Measurements from ENCODE around the gene SLC38A8.

DNA sequence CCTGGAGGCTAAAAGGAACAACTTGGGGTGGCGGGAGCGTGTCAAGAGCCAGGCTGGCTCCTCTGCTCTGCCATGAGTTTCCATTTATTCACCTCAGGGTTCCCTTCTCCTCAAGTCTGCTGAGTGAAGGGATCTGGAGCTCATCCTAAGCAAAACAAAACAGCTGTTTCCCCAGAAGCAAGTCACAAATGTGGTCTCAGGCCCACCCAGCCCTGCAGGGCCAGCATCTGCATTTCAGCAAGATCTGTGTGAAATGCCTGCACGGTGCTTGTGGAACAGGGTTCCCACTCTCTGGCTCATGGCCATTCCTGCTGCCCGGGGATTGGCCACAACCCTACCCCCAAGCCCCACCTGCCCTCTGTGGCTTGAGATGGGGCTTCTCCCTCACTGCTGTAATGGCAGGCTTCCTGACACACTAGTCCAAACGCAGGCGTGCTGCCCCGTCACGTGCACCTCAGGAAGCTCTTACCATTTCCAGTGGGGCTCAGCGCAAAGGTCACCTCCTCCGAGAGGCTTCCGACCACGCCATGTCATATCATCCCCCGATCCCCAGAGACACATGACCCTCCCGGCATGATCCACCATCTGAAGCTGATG is 2.3 kb downstream of the SLC38A8 start:
- TF ChIP-seq EP300 (IDR thresholded peaks at IDR 0.05; ENCODE audit: low read depth) (no peak), POLR2A (IDR thresholded peaks at IDR 0.05) (no peak), POLR2AphosphoS5 (IDR thresholded peaks at IDR 0.05) (no peak)
- TF ChIP-seq, protein P1, sequence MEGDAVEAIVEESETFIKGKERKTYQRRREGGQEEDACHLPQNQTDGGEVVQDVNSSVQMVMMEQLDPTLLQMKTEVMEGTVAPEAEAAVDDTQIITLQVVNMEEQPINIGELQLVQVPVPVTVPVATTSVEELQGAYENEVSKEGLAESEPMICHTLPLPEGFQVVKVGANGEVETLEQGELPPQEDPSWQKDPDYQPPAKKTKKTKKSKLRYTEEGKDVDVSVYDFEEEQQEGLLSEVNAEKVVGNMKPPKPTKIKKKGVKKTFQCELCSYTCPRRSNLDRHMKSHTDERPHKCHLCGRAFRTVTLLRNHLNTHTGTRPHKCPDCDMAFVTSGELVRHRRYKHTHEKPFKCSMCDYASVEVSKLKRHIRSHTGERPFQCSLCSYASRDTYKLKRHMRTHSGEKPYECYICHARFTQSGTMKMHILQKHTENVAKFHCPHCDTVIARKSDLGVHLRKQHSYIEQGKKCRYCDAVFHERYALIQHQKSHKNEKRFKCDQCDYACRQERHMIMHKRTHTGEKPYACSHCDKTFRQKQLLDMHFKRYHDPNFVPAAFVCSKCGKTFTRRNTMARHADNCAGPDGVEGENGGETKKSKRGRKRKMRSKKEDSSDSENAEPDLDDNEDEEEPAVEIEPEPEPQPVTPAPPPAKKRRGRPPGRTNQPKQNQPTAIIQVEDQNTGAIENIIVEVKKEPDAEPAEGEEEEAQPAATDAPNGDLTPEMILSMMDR (IDR thresholded peaks at IDR 0.05): no peak
